Karpas-422 (cell line): ENCODE results near the gene SNX10. TPM values are rescaled to one million over a fixed set of nuclear protein-coding genes. Genes with fewer than 3 reads are reported as not detected.

Experiments
- DNase-seq: peaks from one replicate; pipeline ENCODE4 v3.0.0-alpha.2; 2015
- H2AFZ ChIP-seq: fragments of 200-600 bp; sonication (generic); 2 replicates; pipeline ENCODE4 v1.6.1; 2014; ENCODE audit warnings: antibody characterized with exemption, low read length, mixed read lengths
- H3K27ac ChIP-seq: fragments of 200-600 bp; sonication (generic); 2 replicates; pipeline ENCODE4 v1.5.1; 2014; ENCODE audit warnings: mild to moderate bottlenecking, low read length, moderate library complexity
- H3K27me3 ChIP-seq: fragments of 200-600 bp; sonication (generic); 2 replicates; pipeline ENCODE4 v1.6.1; 2014; ENCODE audit warnings: low read length, mixed read lengths
- H3K36me3 ChIP-seq: fragments of 200-600 bp; sonication (generic); 2 replicates; pipeline ENCODE4 v1.6.1; 2014; ENCODE audit warnings: low read length, mixed read lengths; ENCODE audit not compliant: insufficient read depth
- H3K4me1 ChIP-seq: fragments of 200-600 bp; sonication (generic); 2 replicates; pipeline ENCODE4 v1.6.1; 2014; ENCODE audit warnings: mild to moderate bottlenecking, low read length, mixed read lengths
- H3K4me2 ChIP-seq: fragments of 200-600 bp; sonication (generic); 2 replicates; pipeline ENCODE4 v1.6.1; 2014; ENCODE audit warnings: low read length, low read depth, mild to moderate bottlenecking; ENCODE audit not compliant: poor library complexity, severe bottlenecking
- H3K4me3 ChIP-seq: fragments of 200-600 bp; sonication (generic); 2 replicates; pipeline ENCODE4 v1.5.1; 2014; ENCODE audit warnings: mild to moderate bottlenecking, antibody characterized with exemption, low read length, mixed read lengths
- H3K79me2 ChIP-seq: fragments of 200-600 bp; sonication (generic); 2 replicates; pipeline ENCODE4 v1.6.1; 2014; ENCODE audit warnings: mild to moderate bottlenecking, low read length, mixed read lengths
- H3K9ac ChIP-seq: fragments of 200-600 bp; sonication (generic); 2 replicates; pipeline ENCODE4 v1.6.0; 2014; ENCODE audit warnings: low read length
- H3K9me2 ChIP-seq: fragments of 200-600 bp; sonication (generic), shearing (Covaris generic); replicated peaks from 2 replicates; pipeline ENCODE4 v1.6.0; 2014; ENCODE audit warnings: mild to moderate bottlenecking, low read length, moderate library complexity; ENCODE audit not compliant: insufficient read depth
- H3K9me3 ChIP-seq: fragments of 300-700, 200-600 bp; sonication (generic); 2 replicates; pipeline ENCODE4 v1.6.1; 2014; ENCODE audit warnings: low read length, mixed read lengths
- H4K20me1 ChIP-seq: fragments of 200-600 bp; sonication (generic); 2 replicates; pipeline ENCODE4 v1.6.1; 2014; ENCODE audit warnings: mild to moderate bottlenecking, antibody characterized with exemption, low read length, low read depth; ENCODE audit not compliant: insufficient read depth
- total RNA-seq: library from RNA; depleted of rRNA; stranded (reverse); fragments of >200 nt; shearing (Covaris generic); gene quantifications from 2 replicates; pipeline ENCODE4 v1.2.3, GENCODE V29; 2014; ENCODE audit warnings: low replicate concordance

Gene SNX10
- total RNA-seq, 1 experiment from 2014 or later = 24.2 TPM

- no peak for DNase-seq
- no peaks in the 10 kb centered on the region; the same call in 1 of the 2 replicates for H3K36me3 ChIP-seq
- peak overlapping the region; percentile 92 for H3K4me3 ChIP-seq
- no peak overlapping the region for H3K27ac ChIP-seq
- H3K4me1 ChIP-seq = peaks cover 36% of the 10 kb centered on the region
- H4K20me1 ChIP-seq = no peaks in the 10 kb centered on the region
- peak overlapping the region; percentile 87 for H3K9ac ChIP-seq
- no peaks in the 10 kb centered on the region for H3K9me3 ChIP-seq
- no peaks in the 10 kb centered on the region for H3K27me3 ChIP-seq
- H3K79me2 ChIP-seq = peaks cover 30% of the 10 kb centered on the region
- peak overlapping the region; percentile 97 for H2AFZ ChIP-seq
- peak overlapping the region; percentile 94 for H3K4me2 ChIP-seq
- H3K9me2 ChIP-seq = no peaks in the 10 kb centered on the region
Observed at GRCh38 chr7:26291251-26291650, 411 bp upstream of the SNX10 start.

- no peak for DNase-seq
- Histone ChIP-seq H2AFZ (peak overlapping the region; percentile 96; the same call in 1 of the 2 replicates), H3K9me3 (no peaks in the 10 kb centered on the region), H3K9me2 (no peaks in the 10 kb centered on the region), H3K79me2 (peaks cover 32% of the 10 kb centered on the region), H3K4me2 (peak overlapping the region; percentile 94), H3K4me1 (peaks cover 36% of the 10 kb centered on the region), H4K20me1 (no peaks in the 10 kb centered on the region), H3K27ac (peak overlapping the region; percentile 72; the same call in 1 of the 2 replicates), H3K27me3 (no peaks in the 10 kb centered on the region), H3K36me3 (no peaks in the 10 kb centered on the region; the same call in 1 of the 2 replicates), H3K9ac (peak overlapping the region; percentile 87), H3K4me3 (peak overlapping the region; percentile 92)
Observed at GRCh38 chr7:26292768-26293560, 1.3 kb downstream of the SNX10 start.

- Histone ChIP-seq H3K9ac (peak overlapping the region; percentile 87), H2AFZ (no peak overlapping the region), H4K20me1 (no peaks in the 10 kb centered on the region), H3K79me2 (peaks cover 32% of the 10 kb centered on the region), H3K9me2 (no peaks in the 10 kb centered on the region), H3K27ac (peak overlapping the region; percentile 72), H3K4me2 (peak overlapping the region; percentile 94), H3K27me3 (no peaks in the 10 kb centered on the region), H3K9me3 (no peaks in the 10 kb centered on the region), H3K4me1 (peaks cover 36% of the 10 kb centered on the region), H3K36me3 (no peaks in the 10 kb centered on the region; the same call in 1 of the 2 replicates), H3K4me3 (peak overlapping the region; percentile 92)
- DNase-seq = peak; percentile 47
Observed at GRCh38 chr7:26293569-26294308, 2.1 kb downstream of the SNX10 start.

- no peaks in the 10 kb centered on the region for H3K9me3 ChIP-seq
- no peaks in the 10 kb centered on the region; the same call in 1 of the 2 replicates for H3K36me3 ChIP-seq
- peak overlapping the region; percentile 87; the same call in 1 of the 2 replicates for H3K9ac ChIP-seq
- H3K4me3 ChIP-seq = 0 out of 2 replicates have a peak overlapping the region, but pooled peaks have one; percentile 28
- H3K27me3 ChIP-seq = no peaks in the 10 kb centered on the region
- no peak for DNase-seq
- peaks cover 32% of the 10 kb centered on the region for H3K79me2 ChIP-seq
- H4K20me1 ChIP-seq = no peaks in the 10 kb centered on the region
- H3K4me2 ChIP-seq = peak overlapping the region; percentile 94
- H2AFZ ChIP-seq = no peak overlapping the region
- H3K4me1 ChIP-seq = peaks cover 36% of the 10 kb centered on the region
- no peaks in the 10 kb centered on the region for H3K9me2 ChIP-seq
- H3K27ac ChIP-seq = peak overlapping the region; percentile 72
Observed at GRCh38 chr7:26295015-26295414, 3.4 kb downstream of the SNX10 start.

- DNase-seq = no peak
- Histone ChIP-seq H3K27me3 (no peaks in the 10 kb centered on the region), H4K20me1 (no peaks in the 10 kb centered on the region), H3K9ac (no peak overlapping the region), H3K36me3 (no peaks in the 10 kb centered on the region; the same call in 1 of the 2 replicates), H3K9me2 (no peaks in the 10 kb centered on the region), H3K4me3 (no peak overlapping the region), H3K9me3 (no peaks in the 10 kb centered on the region), H3K79me2 (peaks cover 32% of the 10 kb centered on the region), H2AFZ (no peak overlapping the region), H3K4me1 (peaks cover 36% of the 10 kb centered on the region), H3K4me2 (no peak overlapping the region), H3K27ac (no peak overlapping the region)
Observed at GRCh38 chr7:26295586-26295985, 3.9 kb downstream of the SNX10 start.

- DNase-seq = no peak
- Histone ChIP-seq H3K9me2 (no peaks in the 10 kb centered on the region), H4K20me1 (no peaks in the 10 kb centered on the region), H3K4me3 (no peak overlapping the region), H3K9me3 (no peaks in the 10 kb centered on the region), H3K4me2 (no peak overlapping the region), H2AFZ (no peak overlapping the region), H3K27me3 (no peaks in the 10 kb centered on the region), H3K36me3 (no peaks in the 10 kb centered on the region; the same call in 1 of the 2 replicates), H3K79me2 (peaks cover 21% of the 10 kb centered on the region), H3K9ac (no peak overlapping the region), H3K27ac (no peak overlapping the region), H3K4me1 (peaks cover 23% of the 10 kb centered on the region)
Observed at GRCh38 chr7:26298472-26299058, 6.9 kb downstream of the SNX10 start.

DNA sequence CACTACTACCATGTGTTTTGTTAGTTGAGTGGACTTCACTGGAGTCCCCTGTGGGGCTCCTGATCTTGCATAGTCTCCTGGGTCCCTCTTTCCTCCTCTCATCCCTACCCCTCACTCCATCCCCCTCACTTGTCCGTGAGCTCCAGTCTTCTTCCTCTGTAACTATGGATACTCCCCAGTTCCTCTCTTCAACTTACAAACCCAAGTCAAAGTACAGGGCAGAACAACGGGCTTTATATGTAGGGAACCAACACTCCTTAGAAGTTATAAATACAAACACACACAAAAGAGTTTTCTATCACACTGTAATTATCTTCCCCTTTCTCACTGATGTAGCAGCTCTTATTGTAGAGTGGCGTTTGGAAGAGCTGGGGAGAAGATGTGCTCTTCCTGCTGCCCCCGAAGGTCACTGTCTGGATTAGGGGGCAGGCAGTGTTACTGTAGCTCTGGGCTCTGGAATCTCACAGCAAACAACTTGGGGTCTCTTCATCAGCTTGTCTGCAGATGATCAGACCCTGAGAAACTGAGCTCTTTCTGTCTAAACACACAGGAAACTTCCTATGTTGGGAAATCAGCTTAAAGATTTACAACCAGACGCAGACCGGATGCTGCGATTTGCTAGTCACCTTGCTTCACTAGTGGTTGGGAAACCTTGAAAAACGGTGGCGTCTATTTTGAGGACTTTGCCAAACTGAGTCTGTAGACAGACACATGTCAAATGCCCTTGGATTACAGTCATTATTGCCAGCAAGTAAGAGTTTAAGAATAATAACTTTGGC, 13.6 kb downstream of the SNX10 start:
- Histone ChIP-seq H3K36me3 (no peaks in the 10 kb centered on the region), H3K79me2 (0 out of 2 replicates have a peak, but pooled peaks cover 7% of the 10 kb centered on the region), H3K4me2 (no peak overlapping the region)

More for the DNA sequence above, 13.6 kb downstream of the SNX10 start:
- H2AFZ ChIP-seq = no peak overlapping the region
- no peaks in the 10 kb centered on the region for H3K9me3 ChIP-seq
- H4K20me1 ChIP-seq = no peaks in the 10 kb centered on the region
- H3K4me1 ChIP-seq = peaks cover 10% of the 10 kb centered on the region
- H3K27ac ChIP-seq = no peak overlapping the region
- no peaks in the 10 kb centered on the region for H3K27me3 ChIP-seq
- DNase-seq = peak; percentile 33
- no peaks in the 10 kb centered on the region for H3K9me2 ChIP-seq
- H3K4me3 ChIP-seq = no peak overlapping the region
- no peak overlapping the region for H3K9ac ChIP-seq
